Measurements from ENCODE around the gene ANKRD52. TPM values are rescaled to one million over a fixed set of nuclear protein-coding genes. Genes with fewer than 3 reads are reported as not detected.

ANKRD52 gene
- total RNA-seq, 1 donor from 2014 or later: 43.9 TPM

DNA sequence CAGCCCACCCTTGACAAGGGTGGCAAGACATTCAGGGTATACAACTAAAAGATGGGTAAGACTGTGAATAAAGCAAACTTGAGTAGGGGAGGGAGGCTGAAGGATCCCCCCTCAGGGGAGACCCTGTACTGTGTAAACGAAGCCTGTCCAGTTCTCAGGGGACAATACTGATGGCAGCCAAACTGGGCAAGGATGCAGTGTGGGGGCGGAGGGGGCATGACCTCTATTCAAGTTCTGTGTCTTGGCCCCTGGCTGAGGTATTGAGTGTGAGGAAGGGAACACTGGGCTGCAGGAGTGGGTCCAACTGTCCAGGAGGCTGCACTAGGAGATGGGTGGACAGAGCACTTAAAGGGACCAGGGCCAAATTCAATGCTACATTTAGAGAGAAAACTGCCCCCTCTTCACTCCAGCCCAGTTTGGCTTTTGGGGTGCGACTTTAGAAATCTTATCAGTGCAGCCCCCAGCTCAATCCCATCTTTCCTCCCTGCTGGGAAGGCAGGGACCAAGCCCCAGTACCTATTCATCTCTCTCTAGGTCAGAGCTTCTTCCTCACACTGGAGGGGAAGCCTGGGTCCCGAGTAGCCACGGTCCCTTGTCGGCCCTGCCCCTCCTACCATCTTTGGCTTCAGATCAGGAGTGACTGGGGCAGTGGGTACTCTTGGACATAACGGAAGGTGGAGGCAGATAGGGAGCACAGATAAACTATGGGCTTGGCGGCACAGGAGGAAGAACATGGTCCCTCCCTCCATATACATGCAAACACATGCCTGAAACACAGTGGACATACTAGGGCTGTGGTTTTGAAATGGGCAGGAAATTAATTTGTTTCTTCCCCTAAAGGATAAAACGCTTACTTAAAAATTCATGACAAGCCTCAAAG, 16.5 kb downstream of the ANKRD52 start:
- no peak for DNase-seq (ENCODE audit: low spot score)

DNA sequence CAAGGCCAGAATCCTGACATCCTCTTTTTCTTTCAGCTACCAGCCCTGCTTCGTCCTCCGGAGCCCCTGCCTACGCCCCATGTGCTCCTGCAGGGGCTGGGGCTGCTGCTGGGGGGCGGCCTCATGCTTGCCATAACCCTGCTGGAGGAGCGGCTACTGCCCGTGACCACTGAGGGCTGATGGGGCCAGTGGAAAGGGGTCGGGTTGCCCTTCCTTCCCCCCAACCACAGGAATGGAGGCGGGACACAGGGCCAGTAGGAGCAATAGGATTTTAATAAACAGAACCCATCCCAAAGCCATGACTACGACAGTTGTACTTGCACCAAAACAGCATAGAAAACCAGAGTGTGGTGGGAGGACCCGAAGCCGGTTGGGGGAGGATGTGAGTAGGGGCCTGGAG, 20.6 kb downstream of the ANKRD52 start:
- no peak for DNase-seq (ENCODE audit: low spot score)

DNA sequence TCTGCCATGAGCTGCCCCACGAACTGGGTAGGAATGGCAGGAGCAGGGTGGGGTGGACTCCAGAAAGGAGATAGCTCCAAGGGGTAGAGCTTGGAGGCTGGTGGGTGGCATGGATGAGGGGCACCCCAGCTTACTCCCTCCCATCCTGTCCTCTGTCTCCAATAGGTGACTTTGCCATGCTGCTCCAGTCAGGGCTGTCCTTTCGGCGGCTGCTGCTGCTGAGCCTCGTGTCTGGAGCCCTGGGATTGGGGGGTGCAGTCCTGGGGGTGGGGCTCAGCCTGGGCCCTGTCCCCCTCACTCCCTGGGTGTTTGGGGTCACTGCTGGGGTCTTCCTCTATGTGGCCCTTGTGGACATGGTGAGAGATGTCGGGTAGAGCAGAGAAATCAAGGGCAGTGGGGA, 21.2 kb downstream of the ANKRD52 start:
- DNase-seq (ENCODE audit: low spot score): no peak

DNA sequence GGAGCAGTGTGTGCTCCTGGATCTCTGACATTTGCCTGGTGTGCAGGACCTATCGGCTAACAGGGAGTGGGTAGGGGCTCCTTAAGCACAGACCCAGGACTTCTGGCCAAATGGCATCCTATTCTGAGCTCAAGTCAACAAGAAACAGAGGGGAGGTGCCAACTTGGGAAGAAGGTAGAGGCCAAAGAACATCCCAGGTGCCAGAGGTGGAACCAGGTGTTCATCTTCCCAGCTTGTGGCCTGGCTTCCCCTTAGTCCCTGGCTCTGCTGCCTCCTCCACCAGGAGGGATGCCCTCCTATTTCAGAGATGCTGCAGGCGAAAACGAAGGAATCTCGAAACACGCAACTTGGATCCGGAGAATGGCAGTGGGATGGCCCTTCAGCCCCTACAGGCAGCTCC, 22.1 kb downstream of the ANKRD52 start:
- no peak for DNase-seq (ENCODE audit: low spot score)

DNA sequence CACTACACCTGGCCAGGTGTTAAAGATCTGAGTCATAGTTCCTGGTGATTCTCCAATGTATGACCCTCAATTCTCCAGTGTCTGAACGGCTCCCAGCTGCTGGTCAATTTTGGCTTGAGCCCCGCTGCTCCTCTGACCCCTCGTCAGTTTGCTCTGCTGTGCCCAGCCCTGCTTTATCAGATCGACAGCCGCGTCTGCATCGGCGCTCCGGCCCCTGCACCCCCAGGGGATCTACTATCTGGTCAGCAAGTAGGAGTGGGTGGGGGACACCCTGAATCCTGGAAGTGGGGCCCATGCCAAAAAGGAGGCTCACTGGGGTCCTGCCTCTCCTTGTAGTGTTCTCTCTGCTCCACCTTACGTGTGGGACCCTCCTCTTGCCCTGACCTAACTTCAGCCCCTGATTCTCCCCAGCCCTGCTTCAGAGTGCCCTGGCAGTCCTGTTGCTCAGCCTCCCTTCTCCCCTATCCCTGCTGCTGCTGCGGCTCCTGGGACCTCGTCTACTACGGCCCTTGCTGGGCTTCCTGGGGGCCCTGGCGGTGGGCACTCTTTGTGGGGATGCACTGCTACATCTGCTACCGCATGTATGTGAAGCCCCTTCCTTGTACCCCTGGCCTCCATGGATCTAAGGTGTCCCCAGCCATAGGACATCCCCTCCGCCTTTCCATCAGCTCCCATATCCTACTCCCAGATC, 23.3 kb downstream of the ANKRD52 start:
- DNase-seq (ENCODE audit: low spot score): no peak

DNA sequence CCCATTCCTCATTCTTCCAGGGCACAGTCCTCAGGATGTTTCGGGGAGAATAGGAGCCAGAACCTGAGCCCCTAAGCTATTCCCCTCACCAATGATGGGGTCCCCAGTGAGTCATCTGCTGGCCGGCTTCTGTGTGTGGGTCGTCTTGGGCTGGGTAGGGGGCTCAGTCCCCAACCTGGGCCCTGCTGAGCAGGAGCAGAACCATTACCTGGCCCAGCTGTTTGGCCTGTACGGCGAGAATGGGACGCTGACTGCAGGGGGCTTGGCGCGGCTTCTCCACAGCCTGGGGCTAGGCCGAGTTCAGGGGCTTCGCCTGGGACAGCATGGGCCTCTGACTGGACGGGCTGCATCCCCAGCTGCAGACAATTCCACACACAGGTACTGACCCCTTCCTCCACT, 27.0 kb downstream of the ANKRD52 start:
- DNase-seq (ENCODE audit: low spot score): no peak

DNA sequence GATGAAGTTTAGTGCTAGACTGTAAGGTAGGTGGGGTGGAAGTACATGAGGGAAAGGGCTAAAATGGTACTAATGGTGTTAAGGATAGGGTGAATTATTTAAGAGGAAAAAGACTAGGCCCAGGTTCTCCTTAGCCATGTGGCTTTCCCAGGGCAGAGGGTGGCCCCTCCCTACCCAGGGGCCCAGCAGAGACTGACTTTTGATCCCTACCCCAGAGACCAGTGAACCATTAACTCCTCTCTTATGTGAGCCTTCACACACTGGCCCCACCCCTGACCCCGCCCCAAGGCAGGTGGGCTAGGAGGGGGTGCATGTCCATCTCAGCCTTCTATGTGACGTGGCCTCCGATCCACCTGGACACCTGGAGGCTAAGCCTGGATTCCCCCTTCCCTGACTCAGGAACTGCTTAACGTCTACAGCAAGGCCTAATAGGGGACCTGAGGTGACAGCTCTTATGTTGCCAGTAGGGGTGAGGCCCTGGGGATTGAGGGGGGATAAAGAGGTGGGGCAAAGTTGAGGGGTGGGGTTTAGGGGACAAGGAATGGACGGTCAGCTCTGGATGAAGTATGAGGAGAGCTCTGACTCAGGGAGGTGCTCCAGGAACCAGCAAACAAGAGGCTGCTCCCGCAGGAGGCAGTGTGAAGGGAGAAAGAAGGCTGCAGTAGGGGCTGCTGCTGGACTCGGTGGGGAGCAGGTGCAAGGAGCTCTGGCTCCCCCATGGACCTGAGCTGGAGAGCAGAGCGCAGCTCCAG, 27.6 kb downstream of the ANKRD52 start:
- no peak for DNase-seq (ENCODE audit: low spot score)

DNA sequence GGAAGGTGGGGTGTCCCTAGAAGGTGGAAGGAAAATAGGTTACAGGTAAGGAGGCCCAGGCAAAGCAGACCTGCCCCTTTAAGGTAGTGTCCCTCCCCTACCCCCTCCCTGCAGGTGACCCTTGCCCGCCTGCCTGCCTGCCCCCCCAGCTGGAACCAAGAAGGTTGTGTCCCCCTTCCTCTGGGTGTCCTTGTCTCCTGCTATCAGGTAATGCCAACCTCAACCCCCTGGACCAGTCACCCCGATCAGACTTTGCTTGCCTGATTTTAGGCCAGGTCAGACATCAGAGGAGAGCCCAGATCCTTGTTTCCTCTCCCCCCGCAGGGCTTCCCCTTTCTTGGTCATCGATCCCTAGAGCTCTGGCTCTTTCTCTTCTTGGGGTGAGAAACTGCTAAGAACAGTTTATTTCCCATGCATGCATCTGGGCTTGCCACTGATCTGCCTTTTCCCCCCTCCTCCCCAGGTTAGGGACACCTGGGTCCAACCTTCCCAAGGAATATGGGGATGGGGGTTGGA, 28.2 kb downstream of the ANKRD52 start, which contains the start of gene SLC39A5:
Gene SLC39A5, plus strand, starts transcription at position 136 of the 516 bp plus-strand sequence. CDS start 1,224 bp downstream, outside the sequence.
- no peak for DNase-seq (ENCODE audit: low spot score)

DNA sequence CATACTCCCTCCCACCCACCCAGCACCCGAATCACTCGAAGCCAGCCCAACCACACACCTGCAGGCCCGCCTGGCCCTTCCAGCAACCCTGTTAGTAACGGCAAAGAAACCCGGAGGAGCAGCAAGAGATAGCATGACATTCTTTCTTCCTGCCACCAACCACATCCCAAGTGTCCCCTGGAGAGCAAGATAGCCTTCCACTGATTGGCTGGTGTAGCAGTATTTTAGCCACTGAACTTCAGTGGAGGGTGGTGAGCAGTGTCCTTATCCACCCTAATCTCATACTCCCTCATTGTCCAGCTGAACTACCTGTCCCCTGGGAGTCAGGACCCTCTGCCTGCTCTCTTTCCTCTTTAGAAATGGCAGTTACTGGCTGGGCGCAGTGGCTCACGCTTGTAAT, 29.1 kb downstream of the ANKRD52 start:
- no peak for DNase-seq (ENCODE audit: low spot score)

DNA sequence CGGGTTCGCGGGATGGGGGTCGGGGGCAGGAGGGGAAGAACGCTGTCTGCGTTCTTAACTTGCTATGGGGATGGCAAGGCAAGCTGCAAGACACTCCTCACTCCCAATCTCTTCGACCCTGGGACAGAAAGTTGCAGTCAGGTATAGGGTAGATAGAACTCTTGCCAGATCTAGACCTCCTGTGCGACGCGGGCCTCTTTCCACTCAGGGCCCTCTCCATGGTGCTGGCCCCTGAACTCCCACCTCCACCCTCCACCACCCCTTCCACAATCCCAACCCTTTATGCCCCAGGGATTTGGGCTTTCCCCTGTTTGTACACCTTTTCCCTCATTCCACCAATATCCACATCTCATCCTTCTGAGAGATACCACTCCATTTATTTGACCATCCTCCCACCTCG, 33.2 kb downstream of the ANKRD52 start:
- DNase-seq (ENCODE audit: low spot score): no peak

DNA sequence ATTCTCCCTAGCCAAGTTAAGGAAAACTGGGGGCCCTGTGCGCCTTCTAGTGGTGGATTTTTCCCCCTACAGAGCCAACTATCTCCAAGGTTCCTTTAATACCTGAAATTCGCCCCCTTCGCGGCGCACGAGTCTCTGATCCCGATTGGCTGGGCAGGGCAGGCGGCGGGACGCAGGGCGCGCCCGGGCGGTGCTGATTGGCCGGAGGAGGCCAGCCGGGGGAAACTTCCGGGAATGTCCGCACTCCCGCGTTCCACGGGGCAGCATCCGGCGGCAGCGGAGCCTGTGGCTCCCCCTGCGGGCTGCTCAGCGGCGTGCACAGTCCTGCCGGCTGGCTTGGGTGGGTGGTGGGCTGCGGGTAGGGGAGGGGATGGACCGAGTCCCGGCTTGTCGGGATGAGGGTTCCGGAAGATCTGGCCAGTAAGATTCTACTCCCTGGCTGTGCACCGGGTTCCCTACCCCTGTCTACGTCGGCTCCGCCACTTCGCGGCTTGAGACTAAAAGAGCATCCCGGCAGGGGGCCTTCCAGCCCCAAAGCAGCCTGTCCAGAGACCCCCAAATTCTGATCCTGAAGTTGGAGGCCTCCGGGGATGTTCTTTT, 34.0 kb downstream of the ANKRD52 start, which contains the start of gene NABP2:
Gene NABP2, plus strand, starts transcription at position 241 of the 600 bp plus-strand sequence. CDS start 515 bp downstream, outside the sequence.
- DNase-seq (ENCODE audit: low spot score): peak; percentile 98

DNA sequence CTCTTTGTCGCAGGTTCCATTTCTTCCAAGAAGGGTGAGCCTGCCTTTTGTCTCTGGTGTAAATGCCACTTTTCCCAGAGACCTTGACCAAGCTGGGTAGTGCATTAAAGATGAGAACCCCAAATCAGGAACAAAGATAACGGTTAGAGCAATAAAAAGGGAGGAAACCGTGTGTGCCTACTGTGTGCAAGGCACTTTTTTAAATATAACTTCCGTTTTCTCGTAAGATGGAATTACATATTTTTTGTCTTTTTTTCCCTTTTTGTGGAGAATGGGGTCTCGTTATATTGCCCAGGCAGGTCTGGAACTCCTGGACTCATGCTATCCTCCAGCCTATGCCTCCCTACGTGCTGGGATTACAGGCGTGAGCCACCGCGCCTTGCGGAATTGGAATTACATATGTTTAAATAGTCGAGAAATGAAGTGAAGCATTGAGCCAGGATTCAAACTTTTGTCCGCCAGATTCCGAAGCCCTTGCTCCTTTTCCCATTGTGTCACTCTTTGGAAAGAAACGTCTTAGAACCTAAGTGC, 34.5 kb downstream of the ANKRD52 start:
- DNase-seq (ENCODE audit: low spot score): no peak

DNA sequence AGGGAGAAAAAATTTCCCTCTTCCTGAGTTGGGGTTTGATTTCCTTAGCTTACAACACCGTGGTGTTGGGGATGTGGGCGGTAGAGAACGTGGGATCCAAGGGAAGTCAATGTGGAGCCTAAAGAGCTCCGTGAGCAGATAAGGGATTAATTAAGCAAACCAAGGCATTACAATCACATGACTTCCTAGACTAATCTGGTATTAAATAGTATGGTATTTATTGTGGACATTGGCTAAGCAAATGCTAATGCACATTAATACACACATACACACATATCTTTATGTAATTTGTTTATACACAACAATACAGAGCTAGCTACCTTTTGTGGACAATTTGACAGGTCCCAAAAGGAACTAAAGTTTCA, 35.7 kb downstream of the ANKRD52 start:
- DNase-seq (ENCODE audit: low spot score): no peak

DNA sequence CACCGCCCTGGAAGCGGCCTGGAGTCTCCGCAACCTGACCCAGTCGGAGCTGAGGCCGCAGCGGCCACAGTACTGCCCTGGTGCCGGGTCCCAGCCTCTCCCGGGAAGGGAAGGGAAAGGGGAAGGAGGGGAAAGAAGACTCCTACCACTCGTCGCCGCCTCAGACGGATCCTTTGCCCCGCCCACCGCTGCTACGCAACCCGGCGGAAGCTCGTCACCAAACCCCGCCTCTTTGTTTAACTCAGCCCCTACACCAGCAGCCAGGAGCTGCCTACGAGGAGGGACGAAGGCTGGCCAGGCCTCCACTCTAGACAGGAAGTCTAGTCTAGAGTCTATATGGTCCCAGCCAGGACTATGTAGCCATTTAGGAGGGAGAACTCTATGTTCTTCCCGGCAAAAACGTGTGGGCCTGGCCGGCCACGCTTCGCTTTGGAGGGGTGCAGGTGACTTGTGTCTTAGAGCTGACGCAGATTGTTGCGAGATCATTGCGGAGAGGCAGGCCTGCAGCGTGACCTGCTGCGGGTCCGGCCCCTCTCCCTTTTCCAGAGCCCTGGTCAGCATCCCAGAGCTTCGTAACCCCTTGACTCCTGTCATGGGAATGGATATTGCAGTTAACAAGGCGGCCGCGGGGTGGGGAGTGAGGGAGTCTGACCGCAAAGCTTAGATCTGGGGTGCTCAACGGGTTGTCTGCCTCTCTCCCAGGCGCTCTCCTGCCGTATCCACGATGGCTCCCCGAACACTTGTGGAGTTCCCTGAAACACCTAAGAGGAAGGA, 36.2 kb downstream of the ANKRD52 start, which contains the start of gene RNF41:
Gene RNF41, minus strand, starts transcription at position 166 of the 774 bp plus-strand sequence. CDS start 7,875 bp downstream, outside the sequence.
- DNase-seq (ENCODE audit: low spot score): peak; percentile 98

DNA sequence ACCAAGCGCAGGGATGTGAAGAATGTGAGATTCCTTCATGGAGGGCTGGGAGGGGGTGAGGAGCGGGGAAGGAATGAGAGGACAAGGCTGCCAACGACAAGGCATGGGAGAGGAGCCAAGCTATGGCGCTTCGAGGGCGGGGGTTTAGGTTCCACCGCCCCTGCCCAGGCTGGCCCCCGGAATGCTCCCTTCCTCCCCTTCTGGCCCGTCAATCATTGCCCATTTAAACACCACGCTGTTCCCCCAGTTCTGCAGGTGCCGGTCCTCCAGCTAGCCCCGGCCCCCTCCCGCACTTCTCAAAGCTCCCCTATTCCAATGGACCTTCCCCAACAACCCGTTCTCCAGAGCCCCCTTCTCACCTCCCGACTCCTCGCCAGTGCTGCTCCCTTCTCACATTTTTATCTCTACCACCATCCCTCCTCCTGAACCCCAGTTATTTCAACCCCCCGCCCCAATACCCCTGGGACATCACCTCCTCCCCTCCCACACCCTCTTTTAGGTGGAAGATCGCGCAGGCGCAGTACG, 36.9 kb downstream of the ANKRD52 start:
- peak; percentile 81 for DNase-seq (ENCODE audit: low spot score)

DNA sequence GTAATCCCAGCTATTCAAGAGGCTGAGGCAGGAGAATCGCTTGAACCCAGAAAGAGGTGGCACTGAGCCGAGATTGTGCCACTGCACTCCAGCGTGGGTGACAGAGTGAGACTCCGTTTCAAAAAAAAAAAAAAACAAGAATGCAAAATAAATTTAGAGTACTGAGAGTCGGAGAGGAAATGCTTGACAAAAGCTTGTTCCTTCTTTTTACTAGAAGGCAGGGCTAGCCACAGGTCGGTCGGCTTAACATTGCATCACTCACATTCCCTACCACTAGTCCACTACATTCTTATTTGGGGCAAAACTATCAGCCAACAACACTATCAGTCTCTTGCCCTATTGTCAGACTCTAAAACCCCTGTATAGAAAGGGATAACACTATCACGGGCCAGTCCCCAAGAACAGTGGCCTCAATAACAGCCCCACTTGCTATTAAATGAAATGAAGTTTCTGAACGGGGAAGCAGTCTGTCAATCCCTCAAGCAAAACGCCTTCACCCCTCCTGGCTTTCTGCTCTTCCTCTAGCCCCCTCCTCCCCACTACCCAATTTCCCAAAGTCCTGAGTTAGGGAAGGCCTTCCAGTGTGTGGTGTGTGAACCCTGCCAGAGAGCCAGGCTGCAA, 37.5 kb downstream of the ANKRD52 start:
- DNase-seq (ENCODE audit: low spot score): no peak

DNA sequence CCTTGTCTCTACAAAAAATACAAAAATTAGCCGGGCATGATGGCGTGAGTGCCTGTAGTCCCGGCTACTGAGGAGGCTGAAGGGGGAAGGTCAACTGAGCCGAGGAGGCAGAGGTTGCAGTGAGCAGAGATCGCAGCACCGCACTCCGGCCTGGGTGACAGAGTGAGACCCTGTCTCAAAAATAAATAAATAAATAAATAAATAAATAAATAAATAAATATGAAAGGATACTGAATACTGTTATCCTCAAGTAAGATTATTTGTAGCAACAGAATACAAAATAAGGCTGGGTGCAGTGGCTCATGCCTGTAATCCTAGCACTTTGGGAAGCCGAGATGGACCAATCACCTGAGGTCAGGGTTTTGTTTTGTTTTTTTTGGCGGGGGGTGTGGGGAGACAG, 38.3 kb downstream of the ANKRD52 start:
- DNase-seq (ENCODE audit: low spot score): no peak

DNA sequence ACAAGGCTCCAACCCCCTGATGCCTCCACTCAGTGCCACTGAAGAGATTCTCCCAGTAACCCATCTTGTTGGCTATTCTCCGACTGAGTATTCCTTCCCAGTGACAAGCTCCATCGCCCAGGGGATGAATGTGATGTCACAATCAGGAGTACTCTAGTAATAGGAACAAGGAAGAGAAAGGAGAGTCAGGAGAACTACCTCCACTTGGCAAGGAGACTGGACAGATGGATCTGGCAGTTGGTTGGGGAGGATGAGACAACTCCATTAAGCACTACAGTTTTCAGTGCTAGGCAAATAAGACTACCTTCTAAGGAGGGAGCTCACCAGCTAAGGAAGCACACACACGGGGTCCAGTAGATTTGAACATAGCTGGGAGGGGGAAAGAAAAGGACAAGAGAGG, 41.7 kb downstream of the ANKRD52 start:
- DNase-seq (ENCODE audit: low spot score): no peak

DNA sequence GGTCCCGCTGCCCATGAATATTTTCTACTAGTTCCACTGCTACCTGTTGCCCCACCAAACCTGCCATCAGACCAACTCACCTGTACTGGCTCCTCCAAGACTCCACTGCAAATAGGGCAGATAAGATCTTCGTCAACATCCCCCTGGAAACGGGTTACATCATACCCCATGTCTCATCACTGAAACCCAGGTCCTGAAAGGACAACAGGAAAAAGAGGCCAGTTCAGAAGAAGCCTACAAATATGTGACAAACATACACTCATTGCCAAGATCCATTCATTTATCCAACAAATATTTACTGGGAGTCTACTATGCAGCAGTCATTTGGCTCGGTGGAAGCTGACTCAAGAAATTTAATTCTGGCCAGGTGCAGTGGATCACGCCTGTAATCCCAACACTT, 44.3 kb downstream of the ANKRD52 start:
- DNase-seq (ENCODE audit: low spot score): no peak

DNA sequence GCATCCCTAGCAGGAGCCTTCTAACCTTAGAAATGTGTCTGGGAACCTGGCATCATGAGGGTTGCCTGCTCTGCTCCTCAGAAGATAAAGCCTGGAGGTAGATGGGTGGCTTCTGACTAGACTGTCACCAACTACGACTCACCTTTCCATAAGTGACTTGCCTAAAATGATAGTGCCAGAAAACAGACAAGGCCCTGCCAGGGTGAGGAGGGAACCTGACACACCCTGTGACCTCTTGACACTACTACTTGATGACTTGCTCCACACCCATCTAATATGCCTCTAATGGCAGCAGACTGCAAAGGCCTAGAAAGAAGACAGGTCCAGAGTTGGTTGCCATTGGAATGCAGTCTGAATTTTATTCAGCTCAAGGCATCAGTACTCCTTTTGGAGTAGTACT, 45.8 kb downstream of the ANKRD52 start:
- DNase-seq (ENCODE audit: low spot score): no peak
